ENCODE data around the gene FGGY. TPM values are rescaled to one million over a fixed set of nuclear protein-coding genes. Genes with fewer than 3 reads are reported as not detected.

The FGGY gene
- total RNA-seq, 1 donor from 2014 or later: 38.8 TPM

DNA sequence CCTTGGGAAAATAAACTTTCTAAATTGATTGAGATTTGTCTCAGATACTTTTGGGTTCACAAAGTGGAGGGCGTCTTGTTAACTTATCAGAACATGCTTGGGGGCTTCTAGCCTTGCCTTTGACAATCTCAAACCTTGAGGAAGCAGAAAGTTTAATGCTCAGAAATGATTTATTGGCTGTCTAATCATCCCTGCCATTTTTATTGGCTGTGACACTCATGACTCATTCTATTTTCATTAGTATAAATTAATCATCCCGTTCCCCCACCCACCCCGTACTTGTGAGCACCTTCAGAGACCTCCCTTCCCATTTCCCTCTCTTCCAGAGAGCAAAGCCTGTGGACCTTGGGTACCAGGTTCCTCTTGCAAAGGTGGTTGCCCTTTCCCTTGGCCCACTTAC, 87.1 kb downstream of the FGGY start:
- no peak for DNase-seq (ENCODE audit: low spot score)

DNA sequence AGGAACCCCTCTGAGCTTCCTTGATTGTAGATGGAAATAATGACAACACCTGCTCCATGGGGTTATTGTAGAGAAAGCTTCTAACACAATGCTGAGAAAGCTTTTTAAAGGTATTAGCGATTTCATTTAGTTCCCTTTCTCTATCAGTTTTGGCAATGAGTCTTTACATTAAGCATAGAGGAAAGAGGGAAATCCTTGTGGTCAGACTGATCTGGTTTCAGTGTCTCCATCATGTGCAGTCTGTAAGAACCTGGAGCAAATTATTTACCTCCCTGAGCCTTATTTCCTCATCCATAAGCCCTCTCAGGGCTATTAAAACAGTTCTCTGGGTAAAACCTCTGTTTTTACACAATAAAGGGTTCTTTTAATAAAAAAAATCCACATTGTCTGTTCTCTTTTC, 87.5 kb downstream of the FGGY start:
- DNase-seq (ENCODE audit: low spot score): no peak

DNA sequence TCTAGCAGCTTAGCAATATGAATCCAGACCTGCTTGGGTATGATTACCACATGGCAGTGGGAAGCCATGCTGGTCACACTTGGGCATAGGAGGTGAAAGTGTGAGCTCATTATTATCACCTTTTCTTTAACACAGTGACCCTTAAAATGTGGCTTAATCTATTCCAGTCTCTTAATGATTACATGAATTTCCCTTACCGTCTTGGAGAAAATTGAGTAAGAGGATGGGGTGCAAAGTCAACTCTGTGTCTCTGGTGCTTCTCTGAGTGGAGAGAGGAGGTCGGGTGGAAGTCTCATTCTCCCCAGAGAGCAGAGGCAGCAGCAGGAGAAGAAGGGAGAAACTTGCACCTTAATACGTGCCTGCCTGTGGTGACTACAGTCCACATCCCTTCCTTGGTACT, 91.3 kb downstream of the FGGY start:
- no peak for DNase-seq (ENCODE audit: low spot score)

DNA sequence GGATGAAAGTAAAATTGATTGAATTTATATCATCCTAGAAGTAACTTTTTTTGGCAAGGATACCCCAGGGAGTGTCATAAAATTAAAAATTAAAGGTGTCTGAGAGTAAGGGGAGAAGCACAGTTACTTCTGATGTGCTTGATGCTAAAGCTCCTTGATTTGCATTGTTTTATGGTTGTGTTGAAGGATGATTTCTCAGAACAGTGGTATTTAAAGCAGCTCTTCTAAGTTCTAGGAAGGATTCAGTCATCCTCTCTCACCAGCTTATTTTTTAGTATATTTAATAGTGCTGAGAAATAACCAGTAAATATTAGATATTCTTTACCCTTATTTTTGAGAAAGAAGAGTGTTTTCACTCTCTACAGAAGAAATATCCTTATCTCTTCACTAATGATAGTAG, 93.0 kb downstream of the FGGY start:
- DNase-seq (ENCODE audit: low spot score): no peak

DNA sequence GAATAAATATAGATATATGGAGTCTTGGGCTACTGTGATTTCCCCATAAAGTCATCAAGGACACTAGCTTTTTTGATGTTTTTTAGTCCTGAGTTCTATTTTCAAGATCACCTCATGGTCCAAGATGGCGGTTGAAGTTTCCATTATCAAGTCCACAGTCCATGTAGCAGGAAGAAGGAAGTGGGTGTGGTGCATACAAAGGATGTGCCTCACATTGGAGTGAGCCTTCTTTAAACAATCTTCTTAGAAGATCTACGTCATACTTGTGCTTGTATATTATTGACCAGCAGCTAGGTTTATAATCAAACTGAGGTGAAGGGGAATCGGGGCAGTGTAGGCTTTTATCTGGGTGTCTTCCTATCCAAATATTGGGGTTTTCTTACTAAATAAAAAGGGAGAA, 93.4 kb downstream of the FGGY start:
- DNase-seq (ENCODE audit: low spot score): no peak

DNA sequence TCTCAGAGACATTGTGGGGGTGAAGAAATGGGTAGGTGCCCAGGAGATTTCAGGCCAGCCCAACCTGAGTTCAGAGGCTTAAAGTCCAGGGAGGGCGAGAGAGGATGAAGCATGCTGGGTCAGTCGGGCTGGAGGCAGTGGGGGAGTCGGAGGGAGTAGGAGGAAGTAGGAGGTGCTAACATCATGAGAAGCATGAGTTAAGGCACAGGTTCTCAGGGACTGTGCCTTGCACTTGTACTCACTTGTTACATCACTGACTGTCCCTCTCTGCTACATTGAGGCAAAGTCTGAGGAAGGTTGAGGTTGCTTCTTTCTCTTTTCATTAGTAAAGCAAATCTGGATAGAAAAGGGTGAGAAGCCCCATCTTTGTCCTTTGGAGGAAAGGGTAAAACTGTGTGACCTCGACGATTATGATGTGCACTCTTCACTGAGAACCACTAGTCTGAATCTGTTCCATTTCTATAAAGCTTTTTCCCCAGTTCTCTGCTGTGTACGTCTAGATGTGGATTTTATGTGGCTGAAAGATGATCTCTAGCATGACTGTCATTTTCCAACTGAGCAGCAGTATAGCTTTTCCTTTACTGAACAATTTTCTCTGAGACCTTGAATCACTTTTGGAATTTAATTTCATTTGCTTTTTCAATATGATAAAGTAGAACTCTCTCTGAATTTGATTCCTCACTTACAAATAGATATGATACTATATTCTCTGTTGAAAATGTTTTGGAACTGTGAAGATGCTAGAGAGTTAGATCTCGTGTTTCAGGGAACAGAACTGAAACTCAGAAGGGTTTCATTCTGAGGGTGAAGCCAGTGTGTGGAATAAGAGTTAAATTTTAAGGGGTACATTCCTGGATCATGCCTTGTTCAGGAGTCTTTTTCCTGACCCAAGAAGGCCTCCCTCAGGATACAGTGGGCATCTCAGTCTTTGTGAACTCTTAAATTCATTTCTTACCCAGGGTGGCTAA, 94.6 kb downstream of the FGGY start:
- no peak for DNase-seq (ENCODE audit: low spot score)

DNA sequence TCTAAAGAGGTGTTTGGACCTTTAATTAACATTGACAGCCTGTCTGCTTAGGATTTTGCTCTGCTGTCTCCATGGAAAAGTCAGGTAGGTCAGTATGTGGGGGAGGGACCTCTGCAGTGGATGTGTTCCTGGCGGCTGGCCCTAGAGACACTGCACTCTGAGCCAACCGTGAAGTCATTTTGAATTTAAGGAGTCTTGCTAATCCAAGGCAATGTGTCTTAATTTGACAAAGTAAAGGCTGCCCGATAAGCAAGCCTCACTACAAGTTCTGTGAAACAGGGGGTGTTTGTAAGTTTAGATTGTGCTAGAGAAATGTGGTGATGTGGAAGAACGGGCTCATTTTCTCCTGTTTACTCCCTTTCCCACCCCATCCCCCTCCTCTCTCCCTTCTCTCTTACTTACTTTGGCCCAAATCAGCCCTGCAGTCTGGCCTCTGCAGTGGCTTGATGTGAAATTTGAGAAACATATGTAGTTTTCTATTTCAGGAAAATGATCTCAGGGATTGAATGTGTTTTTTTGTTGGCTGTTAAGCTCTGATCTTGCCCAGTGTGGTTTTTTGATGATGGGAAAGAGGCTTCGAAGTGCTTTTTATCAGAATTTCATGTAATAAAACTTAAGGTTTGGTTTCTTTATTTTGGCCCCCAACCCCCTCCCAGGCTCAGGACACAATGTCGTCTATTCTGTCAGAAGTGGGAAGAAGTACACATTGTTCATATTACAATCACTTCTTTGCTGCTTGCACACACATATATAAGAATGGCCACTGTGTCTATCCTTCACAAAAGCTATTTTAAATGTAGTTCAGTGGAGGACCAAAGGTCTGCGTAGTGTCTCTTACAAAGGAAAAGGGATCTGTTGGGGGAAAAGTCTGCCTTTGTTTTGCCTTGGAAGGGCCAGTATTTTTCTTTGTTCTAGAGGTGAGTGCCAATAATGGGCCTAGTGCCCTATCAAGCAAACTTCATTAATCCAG, 96.6 kb downstream of the FGGY start:
- peak; percentile 73 for DNase-seq (ENCODE audit: low spot score)

DNA sequence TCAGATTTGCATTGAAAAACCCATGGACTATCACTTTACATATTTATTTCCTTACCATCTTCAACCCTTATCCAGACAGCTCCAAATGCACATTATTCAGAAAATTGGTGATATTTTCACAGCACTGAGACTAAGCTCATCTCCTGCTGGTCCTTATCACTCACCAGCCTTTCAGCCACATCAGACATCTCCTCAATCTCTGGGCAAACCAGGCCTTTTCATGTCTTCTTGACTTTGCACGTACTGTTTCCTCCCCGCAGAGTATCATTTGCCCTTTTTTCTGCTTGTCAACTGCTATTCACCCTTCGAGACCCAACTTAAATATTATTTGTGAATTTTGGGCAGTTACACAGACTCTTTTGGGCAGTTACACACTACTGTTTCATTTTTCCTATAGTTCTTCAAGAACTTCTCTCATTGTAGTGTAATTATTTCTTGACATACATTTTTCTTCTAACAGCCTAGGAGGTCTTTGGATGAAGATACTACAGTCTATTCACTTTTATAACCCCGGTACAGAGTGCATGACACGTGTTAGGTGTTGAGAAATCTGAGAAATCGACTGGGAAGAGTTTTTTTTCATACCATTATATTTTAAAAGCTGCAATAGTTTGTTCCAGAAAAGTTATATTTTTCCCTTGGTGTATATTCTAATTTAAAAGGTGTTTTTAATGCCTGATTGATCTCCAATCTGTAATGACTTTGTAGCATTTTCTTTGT, 98.0 kb downstream of the FGGY start:
- no peak for DNase-seq (ENCODE audit: low spot score)

DNA sequence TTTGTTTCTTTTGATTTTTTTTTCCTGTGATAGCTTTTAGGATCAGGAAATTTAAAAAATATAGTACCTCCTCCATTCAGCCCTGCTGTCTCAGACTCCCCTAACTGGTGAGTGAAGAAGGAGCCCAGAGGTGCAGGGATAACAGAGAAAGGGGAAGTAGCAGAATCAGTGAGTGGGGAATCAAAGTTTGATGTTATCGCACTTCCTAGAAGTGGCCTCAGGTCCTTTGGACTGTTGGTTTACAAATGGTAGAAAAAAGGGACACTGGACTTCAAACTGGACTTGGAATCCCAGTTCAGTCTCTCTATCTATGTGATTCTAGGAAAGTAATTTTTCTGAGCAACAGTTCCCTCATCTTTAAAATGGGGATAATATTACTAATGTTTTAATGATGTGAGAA, 99.5 kb downstream of the FGGY start:
- no peak for DNase-seq (ENCODE audit: low spot score)

DNA sequence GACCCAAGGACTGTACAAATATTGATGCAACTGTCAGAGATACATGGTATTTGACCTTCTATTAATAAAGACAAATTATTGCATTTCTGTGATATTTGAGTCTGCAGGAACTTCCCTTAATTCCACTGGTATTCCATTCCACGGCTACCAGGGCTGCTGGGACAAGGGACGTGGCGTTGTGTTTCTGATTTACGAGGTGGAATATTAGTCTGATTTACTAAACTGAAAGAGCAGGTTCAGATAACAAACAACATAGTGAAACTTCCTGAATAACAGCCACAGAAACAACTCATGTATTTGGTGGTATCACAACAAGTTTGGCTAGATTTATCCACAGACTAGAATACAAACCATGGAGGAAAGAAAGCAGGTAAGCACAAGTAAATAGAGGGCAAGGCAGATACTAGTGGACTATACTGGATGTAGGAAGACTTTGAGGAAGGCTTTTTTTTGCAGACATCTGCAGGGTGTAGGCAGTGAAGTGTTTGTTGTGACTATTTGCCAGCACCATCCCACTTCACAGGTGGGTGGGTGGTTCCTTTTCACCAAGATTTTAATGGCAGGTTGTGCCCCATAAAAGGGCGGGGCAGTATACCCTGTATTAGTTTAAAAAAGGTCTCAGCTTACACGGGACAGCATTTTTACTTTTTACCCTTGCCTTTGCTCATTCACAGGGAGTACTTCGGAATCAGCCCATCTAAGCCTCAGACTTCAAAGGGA, 100.4 kb downstream of the FGGY start:
- no peak for DNase-seq (ENCODE audit: low spot score)

DNA sequence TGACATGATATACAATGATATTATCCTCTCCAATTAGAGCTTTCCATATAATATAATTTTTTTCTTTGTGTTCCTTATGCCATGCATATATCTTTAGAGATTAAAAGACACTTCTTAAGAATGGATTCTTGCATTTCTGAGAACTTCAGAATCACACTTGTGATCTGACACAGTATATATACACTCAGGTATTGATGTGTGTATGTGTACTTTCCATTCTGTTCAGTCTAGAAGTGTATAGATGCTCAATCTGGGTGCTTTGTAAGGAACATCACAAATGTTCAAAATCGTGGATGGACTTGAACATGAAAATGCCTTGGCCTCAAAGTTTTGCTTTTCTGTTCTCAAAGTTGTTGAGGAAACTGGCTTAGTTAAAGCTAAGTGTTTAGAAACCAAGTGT, 102.7 kb downstream of the FGGY start:
- DNase-seq (ENCODE audit: low spot score): no peak

DNA sequence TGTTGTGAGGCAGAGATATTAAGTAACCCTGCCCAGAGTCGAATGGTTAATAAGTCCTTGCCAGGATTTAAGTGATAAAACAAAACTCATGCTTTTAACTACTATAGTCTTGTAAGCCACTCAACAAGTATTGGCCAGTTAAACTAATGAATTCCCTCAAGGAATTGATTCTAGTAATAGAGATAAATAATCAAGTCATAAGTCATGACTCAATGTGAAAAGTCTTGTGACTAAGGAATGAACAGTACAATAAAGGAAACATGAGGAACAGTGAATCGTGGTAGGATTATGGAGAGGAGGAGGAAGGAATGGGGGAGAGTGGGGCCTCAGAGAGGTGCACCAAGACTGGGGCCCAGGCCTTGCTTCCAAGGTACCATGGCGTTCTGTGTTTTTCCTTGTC, 104.7 kb downstream of the FGGY start:
- DNase-seq (ENCODE audit: low spot score): no peak

DNA sequence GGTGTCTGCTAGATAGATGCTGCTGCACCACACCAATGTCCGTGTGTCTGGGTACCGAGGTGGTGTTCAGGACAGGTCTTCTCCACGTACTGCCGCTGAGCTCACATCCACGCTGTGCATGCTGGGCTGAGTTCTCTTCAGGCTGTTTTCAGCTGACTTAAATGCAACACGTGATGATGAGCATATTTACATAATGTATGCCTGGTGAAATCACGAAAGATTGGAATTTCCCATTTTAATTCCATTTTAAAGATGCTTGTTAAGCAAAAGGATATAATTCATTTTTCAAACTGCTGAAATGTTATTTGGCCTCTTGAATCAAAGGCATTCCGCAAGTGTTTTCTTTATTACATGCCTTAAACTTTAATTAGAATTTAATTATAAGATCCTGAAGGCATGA, 107.9 kb downstream of the FGGY start:
- DNase-seq (ENCODE audit: low spot score): no peak

DNA sequence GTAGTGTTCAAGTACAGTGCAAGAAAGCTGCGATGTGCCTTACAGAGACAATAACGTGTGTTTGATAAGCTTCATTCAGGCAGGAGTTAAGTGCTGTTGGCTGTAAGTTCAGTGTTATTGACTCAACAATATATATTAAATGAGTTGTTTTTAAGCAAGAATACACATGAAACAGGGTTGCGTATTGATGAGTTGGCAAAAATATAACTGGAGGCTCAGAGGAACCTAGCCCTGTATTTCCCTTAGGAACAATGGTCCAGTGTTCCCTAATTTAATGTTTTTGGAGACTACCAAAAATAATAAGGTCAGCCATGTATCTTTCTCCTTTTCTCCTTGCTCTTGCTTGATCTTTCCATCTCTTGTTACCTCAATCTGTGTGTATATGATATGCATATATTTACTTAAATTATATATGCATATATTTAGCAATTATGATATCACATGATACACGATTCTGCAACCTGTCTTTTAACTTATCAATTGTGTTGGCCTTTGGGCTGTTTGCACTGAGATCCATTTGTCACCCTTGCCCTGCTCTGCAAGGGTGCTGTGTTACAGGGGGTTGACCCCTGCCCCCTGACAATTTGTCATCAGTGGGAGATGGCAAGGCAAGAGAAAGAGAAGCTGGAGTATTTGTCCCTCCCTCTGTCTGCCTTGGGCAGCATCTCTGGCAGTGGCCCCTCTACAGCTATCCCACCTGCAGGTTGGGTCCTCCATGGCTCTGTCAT, 109.7 kb downstream of the FGGY start:
- DNase-seq (ENCODE audit: low spot score): no peak

DNA sequence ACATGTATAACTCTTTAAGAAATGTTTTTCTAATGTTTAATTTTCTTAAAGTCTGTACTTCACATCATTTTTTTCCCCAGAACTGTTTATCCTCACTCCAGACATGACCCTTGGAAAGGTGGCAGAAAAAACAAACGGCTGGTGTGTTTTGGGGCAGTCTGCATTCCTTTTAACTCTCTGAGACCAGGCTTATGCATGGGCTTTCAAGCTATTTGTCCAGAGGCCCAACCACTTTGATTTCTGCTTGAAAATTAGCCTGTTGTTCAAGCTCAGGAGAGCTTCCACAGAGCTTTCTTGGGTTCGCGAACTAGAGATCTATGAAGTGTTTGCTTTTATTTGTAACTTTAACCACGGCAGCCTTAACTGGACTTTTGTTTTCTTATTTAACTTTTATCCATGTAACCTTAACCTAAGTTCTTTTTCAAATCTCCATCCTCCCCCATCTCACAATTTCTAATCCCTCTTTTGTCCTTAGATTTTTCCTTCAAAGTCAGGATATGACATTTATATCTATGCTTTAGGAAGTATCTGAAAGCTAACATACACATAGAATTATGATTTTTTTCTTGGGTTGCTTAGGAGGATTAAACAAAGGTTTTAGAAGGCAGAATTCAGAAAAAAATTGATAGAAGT, 111.8 kb downstream of the FGGY start:
- DNase-seq (ENCODE audit: low spot score): no peak

DNA sequence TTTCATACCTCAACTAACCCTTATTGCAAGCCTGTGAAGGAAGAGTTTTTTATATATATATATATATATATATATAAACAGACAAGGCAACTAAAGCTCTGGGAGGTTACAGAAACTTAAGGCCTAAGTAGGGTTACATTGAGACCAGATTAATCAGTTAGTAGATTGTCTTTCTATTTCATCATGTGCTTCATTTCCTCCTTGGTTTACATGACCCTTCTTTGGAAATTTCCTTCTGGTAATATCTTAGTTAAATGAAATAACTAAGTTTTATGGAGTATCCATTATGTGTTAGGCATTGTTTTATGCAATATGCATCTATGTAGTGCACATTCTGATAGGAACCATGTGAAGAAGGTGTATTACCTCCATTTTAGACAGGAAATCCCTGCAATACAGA, 112.7 kb downstream of the FGGY start:
- no peak for DNase-seq (ENCODE audit: low spot score)

DNA sequence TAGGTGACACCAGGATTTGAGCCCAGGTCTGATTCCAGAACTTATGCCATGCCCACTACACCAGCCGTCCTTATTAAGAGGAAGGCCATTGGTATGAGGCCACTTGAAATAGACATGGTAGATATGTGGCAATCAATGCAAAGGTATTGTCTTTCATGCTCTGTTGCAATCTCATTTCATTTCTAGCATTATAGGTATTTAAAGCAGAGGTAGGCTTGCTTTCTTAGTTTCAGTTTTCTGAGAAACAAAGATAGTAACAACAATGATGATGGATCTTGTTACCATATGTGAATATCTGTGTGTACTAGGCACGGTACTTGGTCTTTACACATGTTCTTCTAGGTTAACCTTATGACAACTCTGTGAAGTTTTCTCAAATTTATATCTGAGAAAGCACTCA, 113.1 kb downstream of the FGGY start:
- no peak for DNase-seq (ENCODE audit: low spot score)

DNA sequence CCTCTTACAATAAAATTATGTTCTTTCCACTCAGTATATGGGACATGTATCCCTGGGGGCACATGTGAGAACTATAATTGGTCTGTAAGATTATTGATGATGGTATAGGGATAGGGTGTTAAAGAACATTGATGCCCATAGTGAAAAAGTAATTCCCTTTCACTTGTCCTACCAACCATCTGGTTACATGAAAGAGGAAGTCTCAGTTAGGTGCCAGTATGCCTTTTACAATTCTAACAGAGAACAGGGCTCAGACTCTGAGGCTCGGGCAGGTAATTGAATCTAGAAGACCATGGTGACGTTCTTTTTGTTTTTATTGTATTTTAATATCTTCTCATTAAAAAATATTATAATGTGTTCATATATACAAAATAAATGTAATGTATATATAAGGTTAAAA, 113.6 kb downstream of the FGGY start:
- no peak for DNase-seq (ENCODE audit: low spot score)

DNA sequence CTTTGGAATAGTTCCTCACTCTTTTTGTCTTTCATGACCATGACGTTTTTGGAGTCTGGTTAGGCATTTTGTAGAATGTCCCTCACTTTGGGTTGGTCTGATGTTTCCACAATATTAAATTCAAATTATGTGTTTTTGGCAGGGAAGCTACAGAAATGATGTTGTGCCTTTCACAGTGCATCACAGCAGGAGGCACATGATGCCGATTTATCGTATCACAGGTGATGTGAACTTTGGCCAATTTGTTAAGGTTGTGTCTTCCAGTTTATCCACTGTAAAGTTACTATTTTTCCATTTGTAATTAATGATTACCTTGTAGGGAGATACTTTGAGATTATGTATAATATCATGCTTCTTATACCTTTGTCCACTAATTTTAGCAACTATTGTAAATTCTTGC, 114.3 kb downstream of the FGGY start:
- no peak for DNase-seq (ENCODE audit: low spot score)

DNA sequence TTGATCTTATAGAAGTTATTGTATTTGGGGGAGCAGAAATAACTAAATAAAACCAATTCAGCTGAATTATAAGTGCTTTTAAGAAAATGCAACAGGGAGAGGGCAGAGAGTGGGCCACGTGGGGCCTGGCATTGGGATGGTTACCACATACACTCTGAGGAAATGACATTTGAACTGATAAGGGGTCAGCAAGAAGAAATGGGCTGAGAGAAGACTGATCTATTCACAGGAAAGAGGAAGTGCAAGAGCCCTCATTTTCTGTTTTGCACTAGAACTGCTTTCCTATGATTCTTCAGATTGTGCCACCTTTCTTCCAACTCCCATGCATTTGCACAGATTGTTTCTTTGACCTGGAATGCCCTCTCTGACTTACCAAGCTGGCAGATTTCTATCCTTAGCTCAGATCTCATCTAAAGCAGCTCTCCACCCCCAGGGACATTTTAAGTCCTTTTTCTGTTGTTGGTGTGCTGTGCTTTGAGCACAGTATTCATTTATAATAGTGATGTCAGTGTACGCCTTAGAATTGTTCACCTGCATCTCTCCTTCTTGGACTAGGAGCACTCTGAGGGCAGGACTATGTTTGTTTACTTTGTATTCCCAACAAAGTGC, 115.9 kb downstream of the FGGY start:
- DNase-seq (ENCODE audit: low spot score): no peak

All from ureter (tissue), 1 donor.